HepG2 (cell line): Measurements from ENCODE around the gene PSMG3. TPM values are rescaled to one million over a fixed set of nuclear protein-coding genes. Genes with fewer than 3 reads are reported as not detected.

Experiments
- ATF1 ChIP-seq: IDR thresholded peaks from 2 replicates; pipeline ENCODE4 v1.6.1; 2016; ENCODE audit warnings: mild to moderate bottlenecking, control low read depth
- FOSL1 ChIP-seq: sonication (generic); formaldehyde crosslinking; IDR thresholded peaks from 2 replicates; pipeline ENCODE4 v1.9.0; 2021; ENCODE audit warnings: missing genetic modification reagents, borderline replicate concordance
- FOSL2 ChIP-seq: sonication (generic); formaldehyde crosslinking; IDR thresholded peaks from 2 replicates; pipeline ENCODE4 v1.4.0; 2020; ENCODE audit warnings: missing genetic modification reagents
- GABPB1 ChIP-seq: IDR thresholded peaks from 2 replicates; pipeline ENCODE4 v1.6.1; 2016; ENCODE audit warnings: mild to moderate bottlenecking, missing genetic modification reagents, moderate library complexity, missing compliant biosample characterization
- HIVEP1 ChIP-seq: sonication (generic); formaldehyde crosslinking; IDR thresholded peaks from 2 replicates; pipeline ENCODE4 v1.4.0; 2020; ENCODE audit warnings: mild to moderate bottlenecking, missing genetic modification reagents
- IRF2 ChIP-seq: IDR thresholded peaks from 2 replicates; pipeline ENCODE4 v1.6.1; 2018; ENCODE audit warnings: missing genetic modification reagents, missing compliant biosample characterization
- JUNB ChIP-seq: sonication (generic); formaldehyde crosslinking; IDR thresholded peaks from 2 replicates; pipeline ENCODE4 v1.8.0; 2022; ENCODE audit warnings: missing genetic modification reagents, mild to moderate bottlenecking, borderline replicate concordance
- KLF16 ChIP-seq, 2 experiments: sonication (generic) in 1 of 2; formaldehyde crosslinking in 1 of 2; IDR thresholded peaks; 2 replicates each; pipeline versions ENCODE4 v1.6.1 to v1.8.0; 2016 to 2023; ENCODE audit warnings: missing genetic modification reagents in 2 of 2, missing compliant biosample characterization in 1 of 2
- PLRG1 ChIP-seq: fragments of 450-650 bp; conservative IDR thresholded peaks from 2 replicates; pipeline ENCODE4 v1.6.1; 2016
- PRMT3 ChIP-seq: sonication (generic); formaldehyde crosslinking; IDR thresholded peaks from 2 replicates; pipeline ENCODE4 v1.8.1; 2022; ENCODE audit warnings: low read depth, mild to moderate bottlenecking, moderate library complexity, missing genetic modification reagents, borderline replicate concordance
- RXRB ChIP-seq: IDR thresholded peaks from 2 replicates; pipeline ENCODE4 v1.6.1; 2016; ENCODE audit warnings: borderline replicate concordance, missing genetic modification reagents, missing compliant biosample characterization
- SOX5 ChIP-seq: IDR thresholded peaks from 2 replicates; pipeline ENCODE4 v1.6.1; 2016; ENCODE audit warnings: borderline replicate concordance
- TEAD3 ChIP-seq: optimal IDR thresholded peaks from 2 replicates; pipeline ENCODE3; 2016; ENCODE audit warnings: borderline replicate concordance
- ZNF350 ChIP-seq: sonication (generic); formaldehyde crosslinking; IDR thresholded peaks from 2 replicates; pipeline ENCODE4 v1.4.0; 2020; ENCODE audit warnings: mild to moderate bottlenecking, low read depth, missing genetic modification reagents, borderline replicate concordance
- ZNF781 ChIP-seq: sonication (generic); formaldehyde crosslinking; IDR thresholded peaks from 2 replicates; pipeline ENCODE4 v1.5.1; 2020; ENCODE audit warnings: borderline replicate concordance, mild to moderate bottlenecking, missing genetic modification reagents; ENCODE audit errors: not compliant biosample characterization
- ZNF878 ChIP-seq: sonication (generic); formaldehyde crosslinking; IDR thresholded peaks from 2 replicates; pipeline ENCODE4 v1.8.1; 2023; ENCODE audit warnings: mild to moderate bottlenecking, missing genetic modification reagents, moderate library complexity
- polyA plus RNA-seq, 8 experiments: library from polyadenylated mRNA; depleted of rRNA in 3 of 8; stranded (reverse) in 7 of 8; unstranded in 1 of 8; fragments of >200 nt; fragmentation: Illumina TruSeq in 4 of 8; extraction: Trizol in 4 of 8; gene quantifications; 2 replicates each; pipeline versions ENCODE4 v1.2.1 to v1.2.3, GENCODE V29; 2011 to 2016; ENCODE audit warnings: low read depth in 4 of 8, missing spikeins in 1 of 8, mixed read lengths in 1 of 8; ENCODE audit not compliant: insufficient read depth in 1 of 8
- total RNA-seq, 5 experiments: library from RNA; depleted of rRNA; stranded (reverse); fragments of >200 nt; fragmentation: Illumina TruSeq; extraction: Trizol; gene quantifications; 2 replicates each; pipeline ENCODE4 v1.2.3, GENCODE V29; 2016; ENCODE audit warnings: low read depth in 1 of 5
- TF ChIP-seq, protein P1 (sequence below): sonication (generic); formaldehyde crosslinking; IDR thresholded peaks from 2 replicates; pipeline ENCODE4 v1.5.0; 2020; ENCODE audit warnings: missing genetic modification reagents
- TF ChIP-seq, protein P2 (sequence below), 2 experiments: sonication (generic) in 1 of 2; formaldehyde crosslinking in 1 of 2; IDR thresholded peaks; 2 replicates each; pipeline versions ENCODE4 v1.6.1 to v1.9.0; 2014 to 2022; ENCODE audit warnings: antibody characterized with exemption in 1 of 2, borderline replicate concordance in 1 of 2, inconsistent platforms in 1 of 2, low read depth in 1 of 2, missing genetic modification reagents in 1 of 2
- TF ChIP-seq, protein P3 (sequence below): IDR thresholded peaks from 2 replicates; pipeline ENCODE4 v1.6.1; 2012; ENCODE audit warnings: low read depth, low read length, improper control_type of control experiment

PSMG3 gene
- total and polyA plus RNA-seq, 2 of the 13 experiments (the other 11 are each of a cell fraction or from before 2014, with no cell fraction given): 29.6 to 48.4 TPM

DNA sequence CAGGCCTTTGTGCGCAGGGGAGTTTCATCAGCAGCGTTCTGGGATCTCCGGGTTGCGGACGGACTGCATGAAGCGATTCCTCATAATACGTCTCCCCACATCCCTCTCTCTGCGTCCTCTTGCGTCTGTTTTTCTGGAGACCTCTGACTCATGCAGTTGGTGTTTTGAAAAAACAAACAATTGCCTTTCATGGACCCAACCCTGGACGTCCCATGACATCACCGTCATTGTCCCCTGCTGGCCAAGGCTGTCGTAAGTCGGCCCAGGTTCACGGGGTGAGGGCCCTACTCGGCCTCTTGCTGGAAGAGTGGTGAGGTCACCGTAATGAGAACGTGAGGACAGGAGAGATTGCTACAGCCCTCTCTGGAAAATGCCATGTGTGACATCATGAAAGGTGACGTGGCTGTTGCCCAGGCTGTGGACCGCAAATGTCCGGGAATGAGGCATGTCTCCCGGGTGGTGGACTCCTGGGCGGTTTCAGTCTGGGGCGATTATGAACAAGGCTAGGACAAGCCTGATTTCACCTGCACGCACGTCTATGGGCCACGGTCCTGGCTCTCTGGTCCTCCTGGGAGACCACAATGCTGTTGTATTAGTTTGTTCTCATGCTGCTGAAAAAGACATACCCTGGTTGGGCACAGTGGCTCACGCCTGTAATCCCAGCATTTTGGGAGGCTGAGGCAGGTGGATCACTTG, 49.1 kb downstream of the PSMG3 start (continued):
- TF ChIP-seq HIVEP1 (CRISPR knock-in tag): peak; percentile 73; the same call in 1 of the 2 replicates
- TF ChIP-seq ATF1 (CRISPR knock-in tag): peak; percentile 86
- TF ChIP-seq, protein P1, sequence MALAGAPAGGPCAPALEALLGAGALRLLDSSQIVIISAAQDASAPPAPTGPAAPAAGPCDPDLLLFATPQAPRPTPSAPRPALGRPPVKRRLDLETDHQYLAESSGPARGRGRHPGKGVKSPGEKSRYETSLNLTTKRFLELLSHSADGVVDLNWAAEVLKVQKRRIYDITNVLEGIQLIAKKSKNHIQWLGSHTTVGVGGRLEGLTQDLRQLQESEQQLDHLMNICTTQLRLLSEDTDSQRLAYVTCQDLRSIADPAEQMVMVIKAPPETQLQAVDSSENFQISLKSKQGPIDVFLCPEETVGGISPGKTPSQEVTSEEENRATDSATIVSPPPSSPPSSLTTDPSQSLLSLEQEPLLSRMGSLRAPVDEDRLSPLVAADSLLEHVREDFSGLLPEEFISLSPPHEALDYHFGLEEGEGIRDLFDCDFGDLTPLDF (CRISPR knock-in tag): no peak
- no peak for TF ChIP-seq PRMT3 (CRISPR knock-in tag)
- no peak for TF ChIP-seq ZNF878 (CRISPR knock-in tag)
- peak; percentile 89; the same call in 1 of the 2 replicates for TF ChIP-seq ZNF350
- TF ChIP-seq ZNF781 (CRISPR knock-in tag): no peak
- peak in 1 of 2 experiments; percentile 64; a peak in 1 of 4 replicates for TF ChIP-seq KLF16 (CRISPR knock-in tag; IDR thresholded peaks at IDR 0.05)
- TF ChIP-seq TEAD3 (CRISPR knock-in tag): peak; percentile 73
- TF ChIP-seq, protein P2, sequence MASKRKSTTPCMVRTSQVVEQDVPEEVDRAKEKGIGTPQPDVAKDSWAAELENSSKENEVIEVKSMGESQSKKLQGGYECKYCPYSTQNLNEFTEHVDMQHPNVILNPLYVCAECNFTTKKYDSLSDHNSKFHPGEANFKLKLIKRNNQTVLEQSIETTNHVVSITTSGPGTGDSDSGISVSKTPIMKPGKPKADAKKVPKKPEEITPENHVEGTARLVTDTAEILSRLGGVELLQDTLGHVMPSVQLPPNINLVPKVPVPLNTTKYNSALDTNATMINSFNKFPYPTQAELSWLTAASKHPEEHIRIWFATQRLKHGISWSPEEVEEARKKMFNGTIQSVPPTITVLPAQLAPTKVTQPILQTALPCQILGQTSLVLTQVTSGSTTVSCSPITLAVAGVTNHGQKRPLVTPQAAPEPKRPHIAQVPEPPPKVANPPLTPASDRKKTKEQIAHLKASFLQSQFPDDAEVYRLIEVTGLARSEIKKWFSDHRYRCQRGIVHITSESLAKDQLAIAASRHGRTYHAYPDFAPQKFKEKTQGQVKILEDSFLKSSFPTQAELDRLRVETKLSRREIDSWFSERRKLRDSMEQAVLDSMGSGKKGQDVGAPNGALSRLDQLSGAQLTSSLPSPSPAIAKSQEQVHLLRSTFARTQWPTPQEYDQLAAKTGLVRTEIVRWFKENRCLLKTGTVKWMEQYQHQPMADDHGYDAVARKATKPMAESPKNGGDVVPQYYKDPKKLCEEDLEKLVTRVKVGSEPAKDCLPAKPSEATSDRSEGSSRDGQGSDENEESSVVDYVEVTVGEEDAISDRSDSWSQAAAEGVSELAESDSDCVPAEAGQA (IDR thresholded peaks at IDR 0.05; ENCODE audit: low read depth): peak; percentile 95
- TF ChIP-seq, protein P2 (CRISPR knock-in tag; IDR thresholded peaks at IDR 0.05; ENCODE audit: borderline replicate concordance): no peak
- TF ChIP-seq GABPB1 (CRISPR knock-in tag): peak; percentile 64
- TF ChIP-seq IRF2 (CRISPR knock-in tag): peak; percentile 78
- peak; percentile 98 for TF ChIP-seq FOSL2 (CRISPR knock-in tag)
- TF ChIP-seq, protein P3, sequence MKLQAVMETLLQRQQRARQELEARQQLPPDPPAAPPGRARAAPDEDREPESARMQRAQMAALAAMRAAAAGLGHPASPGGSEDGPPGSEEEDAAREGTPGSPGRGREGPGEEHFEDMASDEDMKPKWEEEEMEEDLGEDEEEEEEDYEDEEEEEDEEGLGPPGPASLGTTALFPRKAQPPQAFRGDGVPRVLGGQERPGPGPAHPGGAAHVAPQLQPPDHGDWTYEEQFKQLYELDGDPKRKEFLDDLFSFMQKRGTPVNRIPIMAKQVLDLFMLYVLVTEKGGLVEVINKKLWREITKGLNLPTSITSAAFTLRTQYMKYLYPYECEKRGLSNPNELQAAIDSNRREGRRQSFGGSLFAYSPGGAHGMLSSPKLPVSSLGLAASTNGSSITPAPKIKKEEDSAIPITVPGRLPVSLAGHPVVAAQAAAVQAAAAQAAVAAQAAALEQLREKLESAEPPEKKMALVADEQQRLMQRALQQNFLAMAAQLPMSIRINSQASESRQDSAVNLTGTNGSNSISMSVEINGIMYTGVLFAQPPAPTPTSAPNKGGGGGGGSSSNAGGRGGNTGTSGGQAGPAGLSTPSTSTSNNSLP: no peak
- TF ChIP-seq FOSL1 (CRISPR knock-in tag): peak; percentile 59; the same call in 1 of the 2 replicates
- TF ChIP-seq PLRG1: no peak
- TF ChIP-seq SOX5 (CRISPR knock-in tag): peak; percentile 96
- TF ChIP-seq JUNB (CRISPR knock-in tag): peak; percentile 87
- TF ChIP-seq RXRB (CRISPR knock-in tag): peak; percentile 89
